RWPE2 (cell line): ENCODE measurements around the gene MAK.

ENCODE experiments used
- ATAC-seq: fragments of 200-7000 bp; cut with Tn5 transposase; 3 replicates; pipeline ENCODE4 v1.9.1; 2021; ENCODE audit warnings: low read depth
- DNase-seq: peaks from one replicate; pipeline ENCODE4 v3.0.0-alpha.2; 2020; ENCODE audit warnings: low spot score
- H3K27ac ChIP-seq: fragments of 450-650 bp; 2 replicates; pipeline ENCODE4 v1.5.1; 2017; ENCODE audit warnings: mild to moderate bottlenecking; ENCODE audit not compliant: poor library complexity, severe bottlenecking
- H3K27me3 ChIP-seq: fragments of 250-450 bp; sonication (Bioruptor Pico); 2 replicates; pipeline ENCODE4 v1.5.1; 2021; ENCODE audit warnings: mild to moderate bottlenecking, moderate library complexity; ENCODE audit not compliant: insufficient read depth, poor library complexity, severe bottlenecking
- H3K36me3 ChIP-seq: fragments of 250-450 bp; sonication (Bioruptor Pico); 2 replicates; pipeline ENCODE4 v1.5.1; 2020; ENCODE audit warnings: low read depth, mild to moderate bottlenecking, moderate library complexity
- H3K4me1 ChIP-seq: fragments of 250-450 bp; sonication (Bioruptor Pico); 2 replicates; pipeline ENCODE4 v1.5.1; 2021; ENCODE audit warnings: mild to moderate bottlenecking, moderate library complexity; ENCODE audit not compliant: insufficient read depth, poor library complexity, severe bottlenecking
- H3K4me3 ChIP-seq: fragments of 250-450 bp; sonication (Bioruptor Pico); 2 replicates; pipeline ENCODE4 v1.5.1; 2021; ENCODE audit warnings: mild to moderate bottlenecking, moderate library complexity; ENCODE audit not compliant: severe bottlenecking
- H3K9me3 ChIP-seq: fragments of 250-450 bp; sonication (Bioruptor Pico); 2 replicates; pipeline ENCODE4 v1.5.1; 2021; ENCODE audit warnings: mild to moderate bottlenecking, moderate library complexity; ENCODE audit not compliant: severe bottlenecking
- CTCF ChIP-seq: fragments of 450-650 bp; IDR thresholded peaks from one replicate; pipeline ENCODE4 v1.5.1; 2017; ENCODE audit warnings: mild to moderate bottlenecking, moderate library complexity; ENCODE audit not compliant: poor library complexity, severe bottlenecking

MAK gene

GRCh38 chr6:10720265-10720959 lies 117.9 kb downstream of the MAK start:
- Histone ChIP-seq H3K36me3 (peaks cover 6% of the 10 kb centered on the region; the same call in 1 of the 2 replicates), H3K9me3 (peaks cover 6% of the 10 kb centered on the region), H3K4me1 (no peaks in the 10 kb centered on the region), H3K4me3 (peak overlapping the region; percentile 47), H3K27me3 (no peaks in the 10 kb centered on the region), H3K27ac (peak overlapping the region; percentile 76)
- ATAC-seq (peak; percentile 37), DNase-seq (no peak)
- TF ChIP-seq CTCF = no peak

GRCh38 chr6:10719964-10720264 lies 118.4 kb downstream of the MAK start:
- ATAC-seq = no peak; the same call in 2 of the 3 replicates
- no peak for DNase-seq
- H3K4me1 ChIP-seq = no peaks in the 10 kb centered on the region

GRCh38 chr6:10719296-10719963 lies 118.9 kb downstream of the MAK start:
- Histone ChIP-seq H3K27me3 (no peaks in the 10 kb centered on the region), H3K36me3 (no peaks in the 10 kb centered on the region; the same call in 1 of the 2 replicates), H3K4me3 (peak overlapping the region; percentile 47), H3K27ac (peak overlapping the region; percentile 76), H3K4me1 (no peaks in the 10 kb centered on the region), H3K9me3 (peaks cover 6% of the 10 kb centered on the region)
- DNase-seq (no peak), ATAC-seq (no peak)
- TF ChIP-seq CTCF = no peak

More at GRCh38 chr6:10719964-10720264, 118.4 kb downstream of the MAK start:
- TF ChIP-seq CTCF = no peak
- H3K9me3 ChIP-seq = peaks cover 6% of the 10 kb centered on the region
- peak overlapping the region; percentile 47 for H3K4me3 ChIP-seq
- H3K27ac ChIP-seq = peak overlapping the region; percentile 76
- peaks cover 2% of the 10 kb centered on the region; the same call in 1 of the 2 replicates for H3K36me3 ChIP-seq
- H3K27me3 ChIP-seq = no peaks in the 10 kb centered on the region

- Histone ChIP-seq H3K27ac (no peak overlapping the region), H3K27me3 (no peaks in the 10 kb centered on the region), H3K4me3 (no peak overlapping the region), H3K4me1 (no peaks in the 10 kb centered on the region), H3K36me3 (peaks cover 9% of the 10 kb centered on the region), H3K9me3 (peaks cover 6% of the 10 kb centered on the region)
- TF ChIP-seq CTCF = no peak
- no peak for DNase-seq
- ATAC-seq = no peak
These were observed 124.4 kb downstream of the MAK start for GRCh38 chr6:10713962-10714361.
